ENCODE results near the gene ATAT1.

Gene ATAT1

GRCh38 chr6:30626484-30627366, at the start of gene ATAT1:
ATAT1 (plus strand) TSS chr6:30626874.
- peak; percentile 52 for DNase-seq (ENCODE audit: low read depth)

GRCh38 chr6:30578051-30578450, 48.6 kb upstream of the ATAT1 start:
- no peak for DNase-seq (ENCODE audit: low read depth)

GRCh38 chr6:30583921-30584320, 42.8 kb upstream of the ATAT1 start:
- no peak for DNase-seq (ENCODE audit: low read depth)

- no peak for DNase-seq (ENCODE audit: low read depth)
These were observed 36.8 kb upstream of the ATAT1 start for GRCh38 chr6:30589754-30590358.

- DNase-seq (ENCODE audit: low read depth), result no peak
These were observed 36.2 kb upstream of the ATAT1 start for GRCh38 chr6:30590509-30590908.

GRCh38 chr6:30591008-30591407, 35.7 kb upstream of the ATAT1 start:
- no peak for DNase-seq (ENCODE audit: low read depth)

GRCh38 chr6:30592287-30592686, 34.4 kb upstream of the ATAT1 start:
- DNase-seq (ENCODE audit: low read depth), result no peak

GRCh38 chr6:30597315-30598144, 29.1 kb upstream of the ATAT1 start:
- peak; percentile 63 for DNase-seq (ENCODE audit: low read depth)

- no peak for DNase-seq (ENCODE audit: low read depth)
These were observed 27.6 kb upstream of the ATAT1 start for GRCh38 chr6:30598912-30599624.

GRCh38 chr6:30599625-30600324, 26.9 kb upstream of the ATAT1 start:
- DNase-seq (ENCODE audit: low read depth), result no peak

- DNase-seq (ENCODE audit: low read depth), result no peak
These were observed 26.2 kb upstream of the ATAT1 start for GRCh38 chr6:30600451-30600961.

- no peak for DNase-seq (ENCODE audit: low read depth)
These were observed 25.2 kb upstream of the ATAT1 start for GRCh38 chr6:30601436-30601814.

GRCh38 chr6:30601815-30602641, 24.6 kb upstream of the ATAT1 start:
- no peak for DNase-seq (ENCODE audit: low read depth)

GRCh38 chr6:30603961-30604360, 22.7 kb upstream of the ATAT1 start:
- DNase-seq (ENCODE audit: low read depth), result no peak

GRCh38 chr6:30610065-30610464, 16.6 kb upstream of the ATAT1 start:
- DNase-seq (ENCODE audit: low read depth), result no peak

- DNase-seq (ENCODE audit: low read depth), result no peak
These were observed 15.4 kb upstream of the ATAT1 start for GRCh38 chr6:30611150-30611855.

- DNase-seq (ENCODE audit: low read depth), result no peak
These were observed 14.8 kb upstream of the ATAT1 start for GRCh38 chr6:30611856-30612194.

- no peak for DNase-seq (ENCODE audit: low read depth)
These were observed 14.5 kb upstream of the ATAT1 start for GRCh38 chr6:30612213-30612612.

- DNase-seq (ENCODE audit: low read depth), result peak; percentile 14
These were observed 13.9 kb upstream of the ATAT1 start for GRCh38 chr6:30612687-30613248.

All from fibroblast of the conjunctiva (primary cell).